H1 (cell line): ENCODE data around the gene ANXA1. TPM values are rescaled to one million over a fixed set of nuclear protein-coding genes. Genes with fewer than 3 reads are reported as not detected.

Source experiments
- CHD1 ChIP-seq: IDR thresholded peaks from 2 replicates; pipeline ENCODE4 v1.6.1; 2012; ENCODE audit warnings: low read depth, low read length, improper control_type of control experiment
- CHD7 ChIP-seq: fragments of 300-600 bp; sonication (generic); IDR thresholded peaks from 2 replicates; pipeline ENCODE4 v1.7.1; 2012; ENCODE audit warnings: low read length, moderate library complexity, mild to moderate bottlenecking, inconsistent platforms; ENCODE audit not compliant: insufficient replicate concordance
- CREB1 ChIP-seq: IDR thresholded peaks from 2 replicates; pipeline ENCODE4 v1.6.1; 2012; ENCODE audit warnings: inconsistent platforms
- CTBP2 ChIP-seq: IDR thresholded peaks from 2 replicates; pipeline ENCODE4 v1.7.0; 2011; ENCODE audit warnings: borderline replicate concordance, mild to moderate bottlenecking, moderate library complexity, mixed read lengths, low read length; ENCODE audit not compliant: insufficient read depth, insufficient read length
- CTCF ChIP-seq, 3 experiments: IDR thresholded peaks; 1 replicate in 2 of 3; 2 replicates in 1 of 3; pipeline versions ENCODE4 v1.5.1 to v1.6.1; 2011; ENCODE audit warnings: low read length in 3 of 3, mild to moderate bottlenecking in 3 of 3, inconsistent platforms in 2 of 3, low read depth in 1 of 3, moderate library complexity in 1 of 3; ENCODE audit not compliant: insufficient read depth in 1 of 3; ENCODE audit errors: control extremely low read depth in 1 of 3
- SP1 ChIP-seq: IDR thresholded peaks from 2 replicates; pipeline ENCODE4 v1.6.1; 2011; ENCODE audit warnings: low read depth, low read length
- SUZ12 ChIP-seq: fragments of 200-600 bp; sonication (generic); IDR thresholded peaks from 2 replicates; pipeline ENCODE4 v1.6.1; 2012; ENCODE audit warnings: mild to moderate bottlenecking, inconsistent platforms, low read length, moderate library complexity, mixed read lengths
- polyA plus RNA-seq, 7 experiments: library from polyadenylated mRNA; depleted of rRNA in 3 of 7; stranded (reverse) in 5 of 7; unstranded in 2 of 7; fragments of >200 nt in 5 of 7; fragments of 200-250 nt in 2 of 7; gene quantifications; 1 replicate in 5 of 7; 2 replicates in 1 of 7; 4 replicates in 1 of 7; pipeline versions ENCODE4 v1.2.1 to v1.2.3, GENCODE V29; 2011 to 2013; ENCODE audit warnings: missing spikeins in 2 of 7, mixed read lengths in 2 of 7
- total RNA-seq: library from RNA; stranded (reverse); fragmentation: NEBNext Ultra II Directional; extraction: Animal tissue kit (Norgen Biotek cat#: 25700); gene quantifications from 2 replicates; pipeline ENCODE4 v1.2.1, GENCODE V29; 2021

ANXA1 gene
- total and polyA plus RNA-seq, 2 of the 8 experiments (the other 6 are each of a cell fraction or from before 2014, with no cell fraction given): 0.71 to 5.7 TPM

DNA sequence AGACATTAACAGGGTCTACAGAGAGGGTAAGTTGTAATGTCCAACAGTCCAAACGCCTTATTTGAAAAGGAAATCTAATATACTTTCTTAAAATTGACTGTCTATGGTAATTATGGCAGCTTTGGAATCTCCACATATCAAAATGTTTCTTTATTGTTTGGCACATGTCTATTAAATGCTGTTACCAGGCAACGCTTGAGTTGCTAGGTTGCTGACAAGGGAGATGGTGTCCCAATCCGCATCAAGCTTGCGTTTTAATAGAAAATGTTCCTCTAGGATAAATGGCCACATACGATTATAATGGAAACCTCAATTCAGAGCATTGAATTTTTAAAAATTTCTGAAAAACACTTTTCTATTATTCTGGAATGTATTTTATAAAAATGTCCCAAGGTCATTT, 9.2 kb downstream of the ANXA1 start (continued):
- TF ChIP-seq CHD1 (no peak), SP1 (no peak), CTBP2 (no peak), SUZ12 (no peak), CTCF (IDR thresholded peaks at IDR 0.05; ENCODE audit: control extremely low read depth in 1 of 3, insufficient read depth in 1 of 3, low read depth in 1 of 3, low read length in 3 of 3) (no peak), CREB1 (no peak), CHD7 (no peak)
